HepG2 (cell line): ENCODE data around the gene CRIM1. TPM values are rescaled to one million over a fixed set of nuclear protein-coding genes. Genes with fewer than 3 reads are reported as not detected.

Experiments
- HIC2 ChIP-seq: sonication (generic); formaldehyde crosslinking; IDR thresholded peaks from 2 replicates; pipeline ENCODE4 v1.9.0; 2022; ENCODE audit warnings: low read depth, missing genetic modification reagents
- HOXA9 ChIP-seq: sonication (generic); formaldehyde crosslinking; IDR thresholded peaks from 2 replicates; pipeline ENCODE4 v1.8.1; 2022; ENCODE audit warnings: missing genetic modification reagents, mild to moderate bottlenecking, moderate library complexity, borderline replicate concordance
- JUNB ChIP-seq: sonication (generic); formaldehyde crosslinking; IDR thresholded peaks from 2 replicates; pipeline ENCODE4 v1.8.0; 2022; ENCODE audit warnings: missing genetic modification reagents, mild to moderate bottlenecking, borderline replicate concordance
- MXD1 ChIP-seq: sonication (generic); formaldehyde crosslinking; IDR thresholded peaks from 2 replicates; pipeline ENCODE4 v1.4.0; 2020; ENCODE audit warnings: mild to moderate bottlenecking, missing genetic modification reagents
- NR2F6 ChIP-seq, 2 experiments: IDR thresholded peaks; 2 replicates each; pipeline ENCODE4 v1.6.1; 2016; ENCODE audit warnings: antibody characterized with exemption in 1 of 2, mild to moderate bottlenecking in 1 of 2
- SUZ12 ChIP-seq: fragments of 150-350 bp; IDR thresholded peaks from 2 replicates; pipeline ENCODE4 v1.6.1; 2014; ENCODE audit warnings: low read depth, low read length
- ZNF160 ChIP-seq: sonication (generic); formaldehyde crosslinking; IDR thresholded peaks from 2 replicates; pipeline ENCODE4 v1.8.0; 2022; ENCODE audit warnings: mild to moderate bottlenecking, inconsistent platforms, missing genetic modification reagents
- ZNF17 ChIP-seq: sonication (generic); formaldehyde crosslinking; IDR thresholded peaks from 2 replicates; pipeline ENCODE4 v1.5.0; 2020; ENCODE audit warnings: mild to moderate bottlenecking, missing genetic modification reagents
- ZNF20 ChIP-seq: sonication (generic); formaldehyde crosslinking; IDR thresholded peaks from 2 replicates; pipeline ENCODE4 v1.4.0; 2020; ENCODE audit warnings: mild to moderate bottlenecking, moderate library complexity, missing genetic modification reagents
- ZNF280B ChIP-seq: sonication (generic); formaldehyde crosslinking; IDR thresholded peaks from 2 replicates; pipeline ENCODE4 v1.5.0; 2020; ENCODE audit warnings: missing genetic modification reagents, mild to moderate bottlenecking, borderline replicate concordance
- ZNF292 ChIP-seq: sonication (generic); formaldehyde crosslinking; IDR thresholded peaks from 2 replicates; pipeline ENCODE4 v1.8.1; 2022; ENCODE audit warnings: mild to moderate bottlenecking, low read depth, missing genetic modification reagents, borderline replicate concordance
- ZNF3 ChIP-seq: IDR thresholded peaks from 2 replicates; pipeline ENCODE4 v1.7.0; 2017; ENCODE audit warnings: inconsistent platforms
- ZNF556 ChIP-seq: sonication (generic); formaldehyde crosslinking; IDR thresholded peaks from 2 replicates; pipeline ENCODE4 v1.4.0; 2020; ENCODE audit warnings: mild to moderate bottlenecking, missing genetic modification reagents, borderline replicate concordance
- ZNF558 ChIP-seq: sonication (generic); formaldehyde crosslinking; IDR thresholded peaks from 2 replicates; pipeline ENCODE4 v1.9.0; 2022; ENCODE audit warnings: mild to moderate bottlenecking, missing genetic modification reagents, borderline replicate concordance
- ZNF747 ChIP-seq: sonication (generic); formaldehyde crosslinking; IDR thresholded peaks from 2 replicates; pipeline ENCODE4 v1.8.1; 2023; ENCODE audit warnings: missing genetic modification reagents, mild to moderate bottlenecking, borderline replicate concordance
- ZXDC ChIP-seq: sonication (generic); formaldehyde crosslinking; IDR thresholded peaks from 2 replicates; pipeline ENCODE4 v1.5.0; 2020; ENCODE audit warnings: mild to moderate bottlenecking, missing genetic modification reagents
- polyA plus RNA-seq, 8 experiments: library from polyadenylated mRNA; depleted of rRNA in 3 of 8; stranded (reverse) in 7 of 8; unstranded in 1 of 8; fragments of >200 nt; fragmentation: Illumina TruSeq in 4 of 8; extraction: Trizol in 4 of 8; gene quantifications; 2 replicates each; pipeline versions ENCODE4 v1.2.1 to v1.2.3, GENCODE V29; 2011 to 2016; ENCODE audit warnings: low read depth in 4 of 8, missing spikeins in 1 of 8, mixed read lengths in 1 of 8; ENCODE audit not compliant: insufficient read depth in 1 of 8
- total RNA-seq, 5 experiments: library from RNA; depleted of rRNA; stranded (reverse); fragments of >200 nt; fragmentation: Illumina TruSeq; extraction: Trizol; gene quantifications; 2 replicates each; pipeline ENCODE4 v1.2.3, GENCODE V29; 2016; ENCODE audit warnings: low read depth in 1 of 5
- TF ChIP-seq, protein P1 (sequence below): IDR thresholded peaks from 2 replicates; pipeline ENCODE4 v1.6.1; 2016; ENCODE audit warnings: mild to moderate bottlenecking
- TF ChIP-seq, protein P2 (sequence below): sonication (generic); formaldehyde crosslinking; IDR thresholded peaks from 2 replicates; pipeline ENCODE4 v1.4.0; 2020; ENCODE audit warnings: missing genetic modification reagents

Gene CRIM1
- total and polyA plus RNA-seq, 2 of the 13 experiments (the other 11 are each of a cell fraction or from before 2014, with no cell fraction given): 39.1 to 69.9 TPM

DNA sequence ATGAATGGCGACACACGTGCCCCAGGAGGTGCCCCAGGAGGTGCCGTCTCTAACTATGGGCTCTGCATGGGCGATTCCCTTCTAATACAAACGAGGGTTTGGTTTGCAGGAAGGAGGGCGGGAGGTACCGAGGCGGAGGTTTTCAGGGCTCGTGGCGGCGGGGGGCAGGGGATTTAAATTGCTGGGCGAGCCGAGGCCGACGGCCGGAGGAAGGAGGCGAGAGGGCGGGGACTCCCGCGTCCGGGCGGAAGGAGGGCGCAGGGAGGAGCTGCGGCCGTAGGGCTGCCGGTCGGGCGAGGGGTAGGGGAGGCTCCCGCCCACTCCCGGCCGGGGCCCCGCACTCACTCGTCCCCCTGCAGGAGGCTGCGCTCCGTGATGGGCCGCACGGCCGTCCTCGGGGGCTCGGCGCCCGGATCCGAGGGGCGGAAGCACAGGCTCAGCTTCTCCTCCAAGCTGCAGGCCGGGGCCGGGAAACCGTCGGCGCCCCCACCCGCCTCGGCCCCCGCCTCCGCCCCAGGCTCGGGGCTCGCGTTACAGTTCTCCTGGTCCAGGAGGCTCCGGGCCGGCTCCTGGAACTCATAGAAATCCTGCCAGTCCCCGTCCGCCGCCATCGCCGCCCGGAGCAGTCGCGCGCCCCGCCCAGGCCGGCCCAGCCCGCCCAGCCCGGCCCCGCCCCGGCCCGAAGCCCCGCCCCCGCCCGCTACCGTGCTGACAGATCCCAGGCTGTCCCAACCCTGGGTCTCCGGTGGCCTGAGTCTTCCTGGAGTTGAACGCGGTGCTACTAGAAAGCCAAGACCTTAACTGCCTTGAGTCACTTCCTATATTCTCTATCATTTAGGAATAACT, 242.2 kb downstream of the CRIM1 start, which contains the start of gene FEZ2 (continued):
- TF ChIP-seq ZXDC (CRISPR knock-in tag) (peak; percentile 63; the same call in 1 of the 2 replicates), NR2F6 (IDR thresholded peaks at IDR 0.05) (no peak), NR2F6 (CRISPR knock-in tag; IDR thresholded peaks at IDR 0.05) (no peak), ZNF558 (CRISPR knock-in tag) (no peak), SUZ12 (no peak), MXD1 (CRISPR knock-in tag) (peak; percentile 86), JUNB (no peak), ZNF556 (CRISPR knock-in tag) (no peak), HOXA9 (CRISPR knock-in tag) (no peak), ZNF280B (CRISPR knock-in tag) (no peak; the same call in 1 of the 2 replicates), ZNF17 (no peak), ZNF292 (CRISPR knock-in tag) (no peak), ZNF3 (no peak), ZNF160 (CRISPR knock-in tag) (no peak), ZNF747 (no peak), HIC2 (CRISPR knock-in tag) (no peak), ZNF20 (no peak)
- TF ChIP-seq, protein P1, sequence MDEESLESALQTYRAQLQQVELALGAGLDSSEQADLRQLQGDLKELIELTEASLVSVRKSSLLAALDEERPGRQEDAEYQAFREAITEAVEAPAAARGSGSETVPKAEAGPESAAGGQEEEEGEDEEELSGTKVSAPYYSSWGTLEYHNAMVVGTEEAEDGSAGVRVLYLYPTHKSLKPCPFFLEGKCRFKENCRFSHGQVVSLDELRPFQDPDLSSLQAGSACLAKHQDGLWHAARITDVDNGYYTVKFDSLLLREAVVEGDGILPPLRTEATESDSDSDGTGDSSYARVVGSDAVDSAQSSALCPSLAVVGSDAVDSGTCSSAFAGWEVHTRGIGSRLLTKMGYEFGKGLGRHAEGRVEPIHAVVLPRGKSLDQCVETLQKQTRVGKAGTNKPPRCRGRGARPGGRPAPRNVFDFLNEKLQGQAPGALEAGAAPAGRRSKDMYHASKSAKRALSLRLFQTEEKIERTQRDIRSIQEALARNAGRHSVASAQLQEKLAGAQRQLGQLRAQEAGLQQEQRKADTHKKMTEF (CRISPR knock-in tag): peak; percentile 34; the same call in 1 of the 2 replicates
- TF ChIP-seq, protein P2, sequence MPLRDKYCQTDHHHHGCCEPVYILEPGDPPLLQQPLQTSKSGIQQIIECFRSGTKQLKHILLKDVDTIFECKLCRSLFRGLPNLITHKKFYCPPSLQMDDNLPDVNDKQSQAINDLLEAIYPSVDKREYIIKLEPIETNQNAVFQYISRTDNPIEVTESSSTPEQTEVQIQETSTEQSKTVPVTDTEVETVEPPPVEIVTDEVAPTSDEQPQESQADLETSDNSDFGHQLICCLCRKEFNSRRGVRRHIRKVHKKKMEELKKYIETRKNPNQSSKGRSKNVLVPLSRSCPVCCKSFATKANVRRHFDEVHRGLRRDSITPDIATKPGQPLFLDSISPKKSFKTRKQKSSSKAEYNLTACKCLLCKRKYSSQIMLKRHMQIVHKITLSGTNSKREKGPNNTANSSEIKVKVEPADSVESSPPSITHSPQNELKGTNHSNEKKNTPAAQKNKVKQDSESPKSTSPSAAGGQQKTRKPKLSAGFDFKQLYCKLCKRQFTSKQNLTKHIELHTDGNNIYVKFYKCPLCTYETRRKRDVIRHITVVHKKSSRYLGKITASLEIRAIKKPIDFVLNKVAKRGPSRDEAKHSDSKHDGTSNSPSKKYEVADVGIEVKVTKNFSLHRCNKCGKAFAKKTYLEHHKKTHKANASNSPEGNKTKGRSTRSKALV (CRISPR knock-in tag): no peak
